Choroid plexus epithelial cell (primary cell): ENCODE data around the gene NKX2-3.

Experiments
- DNase-seq: peaks from one replicate; pipeline ENCODE4 v3.0.0-alpha.2; 2010; ENCODE audit warnings: low read depth
- H3K4me3 ChIP-seq: 2 replicates; pipeline ENCODE4 v1.5.1; 2011; ENCODE audit warnings: low read depth, mild to moderate bottlenecking, control low read depth, low read length, moderate library complexity
- CTCF ChIP-seq: conservative IDR thresholded peaks from 2 replicates; pipeline ENCODE4 v1.5.1; 2011; ENCODE audit warnings: low read depth, mild to moderate bottlenecking, control low read depth, inconsistent platforms, low read length, moderate library complexity

The NKX2-3 gene

GRCh38 chr10:99532687-99533495 lies at the start of gene NKX2-3:
NKX2-3 (plus strand) TSS chr10:99532942; CDS start chr10:99533132, 190 bp downstream.
- no peak for DNase-seq
- no peak for TF ChIP-seq CTCF
- no peak within 1 kb of the TSS for H3K4me3 ChIP-seq

GRCh38 chr10:99484626-99485581 lies 47.8 kb upstream of the NKX2-3 start:
- peak; percentile 23 for TF ChIP-seq CTCF
- no peak overlapping the region for H3K4me3 ChIP-seq
- no peak for DNase-seq

- H3K4me3 ChIP-seq, result no peak overlapping the region
- no peak for DNase-seq
- TF ChIP-seq CTCF, result no peak
Measured at GRCh38 chr10:99487125-99487807, 45.5 kb upstream of the NKX2-3 start.

- TF ChIP-seq CTCF, result no peak
- no peak for DNase-seq
- no peak overlapping the region for H3K4me3 ChIP-seq
Measured at GRCh38 chr10:99489271-99489670, 43.5 kb upstream of the NKX2-3 start.

GRCh38 chr10:99497343-99498025 lies 35.3 kb upstream of the NKX2-3 start:
- H3K4me3 ChIP-seq, result no peak overlapping the region
- no peak for DNase-seq
- TF ChIP-seq CTCF, result no peak

GRCh38 chr10:99506416-99506815 lies 26.3 kb upstream of the NKX2-3 start:
- no peak overlapping the region for H3K4me3 ChIP-seq
- DNase-seq, result no peak
- no peak for TF ChIP-seq CTCF
